HepG2 (cell line): ENCODE measurements around the gene CDCP1. TPM values are rescaled to one million over a fixed set of nuclear protein-coding genes. Genes with fewer than 3 reads are reported as not detected.

ENCODE experiments used
- ATAC-seq: fragments of 200-7000 bp; cut with Tn5 transposase; 3 replicates; pipeline ENCODE4 v1.9.1; 2020; ENCODE audit warnings: mild to moderate bottlenecking, moderate library complexity
- BruUV-seq: library from RNA; stranded (reverse); fragments of 400-500 nt; replicated peaks from 2 replicates; lab custom pipeline; 2021; lab: Mats Ljungman, UMichigan
- CTCF ChIA-PET: fragments of 300-600 bp; formaldehyde crosslinking; extraction: SDS; loops from one replicate; lab custom pipeline; 2021; ENCODE audit warnings: low total read pairs, inconsistent platforms, low intra/inter-chr PET ratio; lab: Yijun Ruan, JAX
- POLR2A ChIA-PET: fragments of 350-600 bp; sonication (Branson Sonifier 250); formaldehyde crosslinking; loops from one replicate; lab custom pipeline; 2020; ENCODE audit warnings: antibody characterized with exemption, inconsistent platforms; lab: Yijun Ruan, JAX
- DNase-seq: peaks from one replicate; pipeline ENCODE4 v3.0.0-alpha.2; 2015; ENCODE audit warnings: low spot score
- FAIRE-seq: peaks from 3 replicates; lab custom pipeline; 2011; peaks lifted over from hg19 to GRCh38; lab: Jason Lieb, UNC
- H2AFZ ChIP-seq: one replicate; pipeline ENCODE4 v1.6.1; 2011; ENCODE audit warnings: low read length, inconsistent platforms
- H3K27ac ChIP-seq: fragments of 300-600 bp; 3 replicates; pipeline ENCODE4 v1.8.0; 2011; ENCODE audit warnings: mixed run types, mild to moderate bottlenecking, mixed read lengths, low read length, inconsistent platforms; ENCODE audit not compliant: insufficient read depth; ENCODE audit errors: extremely low read length
- H3K27me3 ChIP-seq, 2 experiments: fragments of 200-600 bp in 1 of 2; 2 replicates in 1 of 2; 3 replicates in 1 of 2; pipeline versions ENCODE4 v1.6.0 to v1.8.0; 2011; ENCODE audit warnings: low read length in 2 of 2, mild to moderate bottlenecking in 2 of 2, moderate library complexity in 2 of 2, inconsistent platforms in 1 of 2; ENCODE audit not compliant: insufficient read depth in 2 of 2, control insufficient read depth in 1 of 2
- H3K36me3 ChIP-seq, 2 experiments: fragments of 200-600 bp in 1 of 2; replicated peaks in 1 of 2; 2 replicates in 1 of 2; 3 replicates in 1 of 2; pipeline versions ENCODE4 v1.5.1 to v1.8.0; 2011; ENCODE audit warnings: low read length in 2 of 2, inconsistent platforms in 1 of 2; ENCODE audit not compliant: insufficient read depth in 2 of 2, control insufficient read depth in 1 of 2
- H3K4me1 ChIP-seq: 2 replicates; pipeline ENCODE4 v1.5.1; 2012; ENCODE audit warnings: low read length, inconsistent platforms; ENCODE audit not compliant: insufficient read depth
- H3K4me2 ChIP-seq: 2 replicates; pipeline ENCODE4 v1.6.0; 2011; ENCODE audit warnings: low read depth, low read length, inconsistent platforms
- H3K4me3 ChIP-seq, 3 experiments: fragments of 200-600 bp in 1 of 3; sonication (generic), shearing (Covaris generic) in 1 of 3; replicated peaks in 1 of 3; 2 replicates each; pipeline ENCODE4 v1.5.1; 2011 to 2016; ENCODE audit warnings: low read length in 3 of 3, inconsistent platforms in 2 of 3, low read depth in 2 of 3, mild to moderate bottlenecking in 2 of 3, control low read depth in 1 of 3, mixed read lengths in 1 of 3; ENCODE audit not compliant: insufficient read depth in 1 of 3
- H3K79me2 ChIP-seq: one replicate; pipeline ENCODE4 v1.6.1; 2011; ENCODE audit warnings: low read length, inconsistent platforms; ENCODE audit not compliant: insufficient read depth
- H3K9ac ChIP-seq: 2 replicates; pipeline ENCODE4 v1.6.0; 2011; ENCODE audit warnings: mild to moderate bottlenecking, low read depth, low read length, inconsistent platforms; ENCODE audit not compliant: insufficient read depth
- H3K9me3 ChIP-seq: 2 replicates; pipeline ENCODE4 v1.5.1; 2012; ENCODE audit warnings: mild to moderate bottlenecking, low read length
- H4K20me1 ChIP-seq: 2 replicates; pipeline ENCODE4 v1.6.0; 2011; ENCODE audit warnings: inconsistent platforms, mild to moderate bottlenecking, low read length, moderate library complexity; ENCODE audit not compliant: insufficient read depth
- DPF2 ChIP-seq: sonication (generic); formaldehyde crosslinking; IDR thresholded peaks from 2 replicates; pipeline ENCODE4 v1.4.0; 2020; ENCODE audit warnings: mild to moderate bottlenecking, low read depth, missing genetic modification reagents, borderline replicate concordance
- HNRNPH1 ChIP-seq: fragments of 200-400 bp; formaldehyde crosslinking; optimal IDR thresholded peaks from 2 replicates; pipeline ENCODE3; 2017; ENCODE audit warnings: mild to moderate bottlenecking, low read depth, low read length
- HOXD1 ChIP-seq: sonication (generic); formaldehyde crosslinking; IDR thresholded peaks from 2 replicates; pipeline ENCODE4 v1.5.0; 2020; ENCODE audit warnings: missing genetic modification reagents
- KDM5B ChIP-seq: sonication (generic); formaldehyde crosslinking; IDR thresholded peaks from 2 replicates; pipeline ENCODE4 v1.4.0; 2020; ENCODE audit warnings: missing genetic modification reagents, mild to moderate bottlenecking, borderline replicate concordance
- U2AF1 ChIP-seq: fragments of 200-400 bp; formaldehyde crosslinking; optimal IDR thresholded peaks from 2 replicates; pipeline ENCODE3; 2017; ENCODE audit warnings: mild to moderate bottlenecking, low read depth, low read length
- U2AF2 ChIP-seq: fragments of 200-400 bp; formaldehyde crosslinking; IDR thresholded peaks from 2 replicates; pipeline ENCODE4 v1.6.1; 2017; ENCODE audit warnings: low read depth, mild to moderate bottlenecking, low read length
- ZBTB7A ChIP-seq: sonication (generic); formaldehyde crosslinking; IDR thresholded peaks from 2 replicates; pipeline ENCODE4 v1.8.0; 2022; ENCODE audit warnings: mild to moderate bottlenecking, missing genetic modification reagents
- ZNF451 ChIP-seq: sonication (generic); formaldehyde crosslinking; IDR thresholded peaks from 2 replicates; pipeline ENCODE4 v1.5.0; 2020; ENCODE audit warnings: mild to moderate bottlenecking, missing genetic modification reagents
- ZSCAN30 ChIP-seq: sonication (generic); formaldehyde crosslinking; IDR thresholded peaks from 2 replicates; pipeline ENCODE4 v1.5.0; 2020; ENCODE audit warnings: mild to moderate bottlenecking, missing genetic modification reagents
- WGBS: methylation state at CpG from one replicate; pipeline ENCODE4 v1.1.6; 2017; ENCODE audit warnings: low lambda C conversion rate; 5-methylcytosine and 5-hydroxymethylcytosine counted together
- in situ Hi-C: cut with HindIII; loops from 2 replicates; pipeline ENCODE4 v1.10.0; 2017; ENCODE audit warnings: low pct_unique_long_range_greater_than_20kb; ENCODE audit not compliant: extremely low pct_ligation_motif_present
- intact Hi-C: fragments of 100-400 bp; cut with micrococcal nuclease; formaldehyde crosslinking; loops from one replicate; pipeline ENCODE4 v1.10.0; 2022; ENCODE audit not compliant: unreplicated experiment
- polyA plus RNA-seq, 8 experiments: library from polyadenylated mRNA; depleted of rRNA in 3 of 8; stranded (reverse) in 7 of 8; unstranded in 1 of 8; fragments of >200 nt; fragmentation: Illumina TruSeq in 4 of 8; extraction: Trizol in 4 of 8; gene quantifications; 2 replicates each; pipeline versions ENCODE4 v1.2.1 to v1.2.3, GENCODE V29; 2011 to 2016; ENCODE audit warnings: low read depth in 4 of 8, missing spikeins in 1 of 8, mixed read lengths in 1 of 8; ENCODE audit not compliant: insufficient read depth in 1 of 8
- total RNA-seq, 5 experiments: library from RNA; depleted of rRNA; stranded (reverse); fragments of >200 nt; fragmentation: Illumina TruSeq; extraction: Trizol; gene quantifications; 2 replicates each; pipeline ENCODE4 v1.2.3, GENCODE V29; 2016; ENCODE audit warnings: low read depth in 1 of 5
- TF ChIP-seq, protein P1 (sequence below): sonication (generic); formaldehyde crosslinking; IDR thresholded peaks from 2 replicates; pipeline ENCODE4 v1.4.0; 2020; ENCODE audit warnings: mild to moderate bottlenecking, missing genetic modification reagents, borderline replicate concordance
- TF ChIP-seq, protein P2 (sequence below): sonication (generic); formaldehyde crosslinking; IDR thresholded peaks from 2 replicates; pipeline ENCODE4 v1.5.1; 2020; ENCODE audit warnings: missing genetic modification reagents, mild to moderate bottlenecking, borderline replicate concordance
- TF ChIP-seq, protein P3 (sequence below): sonication (generic); formaldehyde crosslinking; conservative IDR thresholded peaks from 2 replicates; pipeline ENCODE4 v1.4.0; 2020; ENCODE audit warnings: missing genetic modification reagents
- TF ChIP-seq, protein P4 (sequence below): sonication (generic); formaldehyde crosslinking; IDR thresholded peaks from 2 replicates; pipeline ENCODE4 v1.4.0; 2020; ENCODE audit warnings: mild to moderate bottlenecking, missing genetic modification reagents

The CDCP1 gene
- total and polyA plus RNA-seq, 2 of the 13 experiments (the other 11 are each of a cell fraction or from before 2014, with no cell fraction given), result 0.11 to 0.18 TPM

DNA sequence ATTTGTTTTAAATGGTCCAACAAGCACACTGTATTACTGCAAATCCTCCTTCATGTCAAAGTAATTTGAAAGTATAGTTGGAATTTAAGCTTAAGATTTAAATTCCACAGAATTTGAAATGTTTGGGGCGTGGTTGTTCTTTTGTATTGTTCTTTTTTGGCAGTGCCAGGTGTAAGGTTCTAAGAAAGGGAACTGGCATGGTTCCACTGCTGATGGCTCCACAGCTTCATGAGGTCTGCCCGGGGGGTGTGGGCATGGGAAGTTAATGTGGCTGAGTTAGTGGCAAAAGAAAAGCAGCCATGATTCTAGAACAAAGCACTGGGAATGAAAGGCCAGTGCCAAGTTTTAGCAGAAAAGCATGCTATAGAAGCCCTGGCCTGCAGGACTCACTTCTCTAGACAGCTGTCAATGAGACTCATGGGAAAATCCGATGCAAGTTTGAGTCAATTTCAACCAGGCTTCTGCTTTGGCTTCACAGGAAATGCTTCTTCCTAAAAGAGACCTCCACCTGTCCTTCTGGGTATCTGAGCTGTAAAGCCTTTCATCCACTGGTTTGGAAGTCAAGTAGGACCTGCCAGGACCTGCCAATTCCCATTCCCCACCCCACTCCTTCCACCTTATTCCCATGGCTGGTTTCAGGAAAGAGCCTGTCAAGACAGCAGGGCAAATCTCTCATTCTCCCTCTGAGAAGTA is 18.9 kb downstream of the CDCP1 start (continued):
- TF ChIP-seq, protein P1, sequence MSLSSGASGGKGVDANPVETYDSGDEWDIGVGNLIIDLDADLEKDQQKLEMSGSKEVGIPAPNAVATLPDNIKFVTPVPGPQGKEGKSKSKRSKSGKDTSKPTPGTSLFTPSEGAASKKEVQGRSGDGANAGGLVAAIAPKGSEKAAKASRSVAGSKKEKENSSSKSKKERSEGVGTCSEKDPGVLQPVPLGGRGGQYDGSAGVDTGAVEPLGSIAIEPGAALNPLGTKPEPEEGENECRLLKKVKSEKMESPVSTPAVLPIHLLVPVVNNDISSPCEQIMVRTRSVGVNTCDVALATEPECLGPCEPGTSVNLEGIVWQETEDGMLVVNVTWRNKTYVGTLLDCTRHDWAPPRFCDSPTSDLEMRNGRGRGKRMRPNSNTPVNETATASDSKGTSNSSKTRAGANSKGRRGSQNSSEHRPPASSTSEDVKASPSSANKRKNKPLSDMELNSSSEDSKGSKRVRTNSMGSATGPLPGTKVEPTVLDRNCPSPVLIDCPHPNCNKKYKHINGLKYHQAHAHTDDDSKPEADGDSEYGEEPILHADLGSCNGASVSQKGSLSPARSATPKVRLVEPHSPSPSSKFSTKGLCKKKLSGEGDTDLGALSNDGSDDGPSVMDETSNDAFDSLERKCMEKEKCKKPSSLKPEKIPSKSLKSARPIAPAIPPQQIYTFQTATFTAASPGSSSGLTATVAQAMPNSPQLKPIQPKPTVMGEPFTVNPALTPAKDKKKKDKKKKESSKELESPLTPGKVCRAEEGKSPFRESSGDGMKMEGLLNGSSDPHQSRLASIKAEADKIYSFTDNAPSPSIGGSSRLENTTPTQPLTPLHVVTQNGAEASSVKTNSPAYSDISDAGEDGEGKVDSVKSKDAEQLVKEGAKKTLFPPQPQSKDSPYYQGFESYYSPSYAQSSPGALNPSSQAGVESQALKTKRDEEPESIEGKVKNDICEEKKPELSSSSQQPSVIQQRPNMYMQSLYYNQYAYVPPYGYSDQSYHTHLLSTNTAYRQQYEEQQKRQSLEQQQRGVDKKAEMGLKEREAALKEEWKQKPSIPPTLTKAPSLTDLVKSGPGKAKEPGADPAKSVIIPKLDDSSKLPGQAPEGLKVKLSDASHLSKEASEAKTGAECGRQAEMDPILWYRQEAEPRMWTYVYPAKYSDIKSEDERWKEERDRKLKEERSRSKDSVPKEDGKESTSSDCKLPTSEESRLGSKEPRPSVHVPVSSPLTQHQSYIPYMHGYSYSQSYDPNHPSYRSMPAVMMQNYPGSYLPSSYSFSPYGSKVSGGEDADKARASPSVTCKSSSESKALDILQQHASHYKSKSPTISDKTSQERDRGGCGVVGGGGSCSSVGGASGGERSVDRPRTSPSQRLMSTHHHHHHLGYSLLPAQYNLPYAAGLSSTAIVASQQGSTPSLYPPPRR, result no peak
- no peak for TF ChIP-seq U2AF1
- TF ChIP-seq, protein P2, sequence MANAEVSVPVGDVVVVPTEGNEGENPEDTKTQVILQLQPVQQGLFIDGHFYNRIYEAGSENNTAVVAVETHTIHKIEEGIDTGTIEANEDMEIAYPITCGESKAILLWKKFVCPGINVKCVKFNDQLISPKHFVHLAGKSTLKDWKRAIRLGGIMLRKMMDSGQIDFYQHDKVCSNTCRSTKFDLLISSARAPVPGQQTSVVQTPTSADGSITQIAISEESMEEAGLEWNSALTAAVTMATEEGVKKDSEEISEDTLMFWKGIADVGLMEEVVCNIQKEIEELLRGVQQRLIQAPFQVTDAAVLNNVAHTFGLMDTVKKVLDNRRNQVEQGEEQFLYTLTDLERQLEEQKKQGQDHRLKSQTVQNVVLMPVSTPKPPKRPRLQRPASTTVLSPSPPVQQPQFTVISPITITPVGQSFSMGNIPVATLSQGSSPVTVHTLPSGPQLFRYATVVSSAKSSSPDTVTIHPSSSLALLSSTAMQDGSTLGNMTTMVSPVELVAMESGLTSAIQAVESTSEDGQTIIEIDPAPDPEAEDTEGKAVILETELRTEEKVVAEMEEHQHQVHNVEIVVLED, result no peak

DNA sequence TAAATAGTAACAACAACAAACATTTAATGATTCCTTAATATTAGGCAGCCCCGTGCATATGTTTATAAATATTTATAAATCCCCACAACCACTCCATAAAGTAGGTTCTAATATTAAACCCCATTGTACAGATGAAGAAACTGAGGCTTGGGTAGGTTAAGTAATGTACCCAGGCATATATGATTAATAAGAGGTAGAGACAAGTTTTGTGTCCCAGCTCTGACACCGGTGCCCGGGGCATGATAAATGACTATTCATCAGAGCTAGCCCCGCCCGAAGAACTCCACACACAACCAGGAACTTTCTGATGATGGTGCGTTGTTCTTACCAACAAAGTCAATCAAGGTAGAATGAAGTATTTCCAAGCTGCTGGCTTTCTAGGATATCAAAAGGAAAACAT is 19.4 kb downstream of the CDCP1 start:
- in situ Hi-C loops (no loop called here), intact Hi-C loops (no loop called here)
- no peaks in the 10 kb centered on the region for H3K9me3 ChIP-seq
- H3K4me3 ChIP-seq, result no peak overlapping the region
- no peak overlapping the region for H2AFZ ChIP-seq
- 77% methylated on average over 6 of the region's 6 CpGs for WGBS
- BruUV-seq, result no TSS peak
- no peaks in the 10 kb centered on the region for H3K27me3 ChIP-seq
- POLR2A ChIA-PET, result no interaction called here
- no peaks in the 10 kb centered on the region for H3K79me2 ChIP-seq
- no peak for DNase-seq
- H3K9ac ChIP-seq, result no peak overlapping the region
- H3K4me1 ChIP-seq, result 0 out of 2 replicates have a peak, but pooled peaks cover 8% of the 10 kb centered on the region
- no peak overlapping the region for H3K27ac ChIP-seq
- no peak overlapping the region for H3K4me2 ChIP-seq
- CTCF ChIA-PET, result no interaction called here
- H3K36me3 ChIP-seq, result no peaks in the 10 kb centered on the region
- ATAC-seq, result no peak
- H4K20me1 ChIP-seq, result no peaks in the 10 kb centered on the region
- FAIRE-seq, result no peak
- TF ChIP-seq ZBTB7A (CRISPR knock-in tag) (no peak), ZNF451 (CRISPR knock-in tag) (no peak), KDM5B (CRISPR knock-in tag) (no peak), ZSCAN30 (CRISPR knock-in tag) (no peak), HNRNPH1 (no peak), HOXD1 (no peak), U2AF2 (no peak), DPF2 (CRISPR knock-in tag) (no peak)
- TF ChIP-seq, protein P3, sequence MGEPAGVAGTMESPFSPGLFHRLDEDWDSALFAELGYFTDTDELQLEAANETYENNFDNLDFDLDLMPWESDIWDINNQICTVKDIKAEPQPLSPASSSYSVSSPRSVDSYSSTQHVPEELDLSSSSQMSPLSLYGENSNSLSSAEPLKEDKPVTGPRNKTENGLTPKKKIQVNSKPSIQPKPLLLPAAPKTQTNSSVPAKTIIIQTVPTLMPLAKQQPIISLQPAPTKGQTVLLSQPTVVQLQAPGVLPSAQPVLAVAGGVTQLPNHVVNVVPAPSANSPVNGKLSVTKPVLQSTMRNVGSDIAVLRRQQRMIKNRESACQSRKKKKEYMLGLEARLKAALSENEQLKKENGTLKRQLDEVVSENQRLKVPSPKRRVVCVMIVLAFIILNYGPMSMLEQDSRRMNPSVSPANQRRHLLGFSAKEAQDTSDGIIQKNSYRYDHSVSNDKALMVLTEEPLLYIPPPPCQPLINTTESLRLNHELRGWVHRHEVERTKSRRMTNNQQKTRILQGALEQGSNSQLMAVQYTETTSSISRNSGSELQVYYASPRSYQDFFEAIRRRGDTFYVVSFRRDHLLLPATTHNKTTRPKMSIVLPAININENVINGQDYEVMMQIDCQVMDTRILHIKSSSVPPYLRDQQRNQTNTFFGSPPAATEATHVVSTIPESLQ (CRISPR knock-in tag), result no peak
- TF ChIP-seq, protein P4, sequence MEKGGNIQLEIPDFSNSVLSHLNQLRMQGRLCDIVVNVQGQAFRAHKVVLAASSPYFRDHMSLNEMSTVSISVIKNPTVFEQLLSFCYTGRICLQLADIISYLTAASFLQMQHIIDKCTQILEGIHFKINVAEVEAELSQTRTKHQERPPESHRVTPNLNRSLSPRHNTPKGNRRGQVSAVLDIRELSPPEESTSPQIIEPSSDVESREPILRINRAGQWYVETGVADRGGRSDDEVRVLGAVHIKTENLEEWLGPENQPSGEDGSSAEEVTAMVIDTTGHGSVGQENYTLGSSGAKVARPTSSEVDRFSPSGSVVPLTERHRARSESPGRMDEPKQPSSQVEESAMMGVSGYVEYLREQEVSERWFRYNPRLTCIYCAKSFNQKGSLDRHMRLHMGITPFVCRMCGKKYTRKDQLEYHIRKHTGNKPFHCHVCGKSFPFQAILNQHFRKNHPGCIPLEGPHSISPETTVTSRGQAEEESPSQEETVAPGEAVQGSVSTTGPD, result no peak
